HAP-1 (cell line): ENCODE data around the gene SPIRE2.
"Not testable (repeated sequence)": the region's sequence is repeated elsewhere in the genome, so short reads cannot be mapped to it uniquely, and the experiment has no call there.

Source experiments
- DNase-seq, 2 experiments: peaks; one replicate each; pipeline ENCODE4 v3.0.0-alpha.2; 2016 to 2020; ENCODE audit warnings: low spot score in 2 of 2
- H3K27me3 ChIP-seq: fragments of 250-450 bp; sonication (Bioruptor Pico); 2 replicates; pipeline ENCODE4 v1.5.1; 2020; ENCODE audit warnings: low read depth, mild to moderate bottlenecking, moderate library complexity
- H3K36me3 ChIP-seq: fragments of 250-450 bp; sonication (Bioruptor Pico); replicated peaks from 2 replicates; pipeline ENCODE4 v1.5.1; 2020; ENCODE audit warnings: mild to moderate bottlenecking
- H3K4me1 ChIP-seq: fragments of 250-450 bp; sonication (Bioruptor Pico); 2 replicates; pipeline ENCODE4 v1.5.1; 2020; ENCODE audit warnings: mild to moderate bottlenecking
- H3K4me3 ChIP-seq: fragments of 250-450 bp; sonication (Bioruptor Pico); 2 replicates; pipeline ENCODE4 v1.5.1; 2020; ENCODE audit warnings: mild to moderate bottlenecking, moderate library complexity
- H3K9me3 ChIP-seq: fragments of 250-450 bp; sonication (Bioruptor Pico); 2 replicates; pipeline ENCODE4 v1.5.1; 2020; ENCODE audit warnings: mild to moderate bottlenecking, moderate library complexity
- in situ Hi-C: fragments of 300-500 bp; cut with MboI; formaldehyde crosslinking; loops from 3 replicates; pipeline ENCODE4 v1.14.3; 2020; ENCODE audit warnings: low sequenced_read_pairs, inconsistent platforms, mixed read lengths

SPIRE2 gene, protein sequence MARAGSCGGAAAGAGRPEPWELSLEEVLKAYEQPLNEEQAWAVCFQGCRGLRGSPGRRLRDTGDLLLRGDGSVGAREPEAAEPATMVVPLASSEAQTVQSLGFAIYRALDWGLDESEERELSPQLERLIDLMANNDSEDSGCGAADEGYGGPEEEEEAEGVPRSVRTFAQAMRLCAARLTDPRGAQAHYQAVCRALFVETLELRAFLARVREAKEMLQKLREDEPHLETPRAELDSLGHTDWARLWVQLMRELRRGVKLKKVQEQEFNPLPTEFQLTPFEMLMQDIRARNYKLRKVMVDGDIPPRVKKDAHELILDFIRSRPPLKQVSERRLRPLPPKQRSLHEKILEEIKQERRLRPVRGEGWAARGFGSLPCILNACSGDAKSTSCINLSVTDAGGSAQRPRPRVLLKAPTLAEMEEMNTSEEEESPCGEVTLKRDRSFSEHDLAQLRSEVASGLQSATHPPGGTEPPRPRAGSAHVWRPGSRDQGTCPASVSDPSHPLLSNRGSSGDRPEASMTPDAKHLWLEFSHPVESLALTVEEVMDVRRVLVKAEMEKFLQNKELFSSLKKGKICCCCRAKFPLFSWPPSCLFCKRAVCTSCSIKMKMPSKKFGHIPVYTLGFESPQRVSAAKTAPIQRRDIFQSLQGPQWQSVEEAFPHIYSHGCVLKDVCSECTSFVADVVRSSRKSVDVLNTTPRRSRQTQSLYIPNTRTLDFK

DNA sequence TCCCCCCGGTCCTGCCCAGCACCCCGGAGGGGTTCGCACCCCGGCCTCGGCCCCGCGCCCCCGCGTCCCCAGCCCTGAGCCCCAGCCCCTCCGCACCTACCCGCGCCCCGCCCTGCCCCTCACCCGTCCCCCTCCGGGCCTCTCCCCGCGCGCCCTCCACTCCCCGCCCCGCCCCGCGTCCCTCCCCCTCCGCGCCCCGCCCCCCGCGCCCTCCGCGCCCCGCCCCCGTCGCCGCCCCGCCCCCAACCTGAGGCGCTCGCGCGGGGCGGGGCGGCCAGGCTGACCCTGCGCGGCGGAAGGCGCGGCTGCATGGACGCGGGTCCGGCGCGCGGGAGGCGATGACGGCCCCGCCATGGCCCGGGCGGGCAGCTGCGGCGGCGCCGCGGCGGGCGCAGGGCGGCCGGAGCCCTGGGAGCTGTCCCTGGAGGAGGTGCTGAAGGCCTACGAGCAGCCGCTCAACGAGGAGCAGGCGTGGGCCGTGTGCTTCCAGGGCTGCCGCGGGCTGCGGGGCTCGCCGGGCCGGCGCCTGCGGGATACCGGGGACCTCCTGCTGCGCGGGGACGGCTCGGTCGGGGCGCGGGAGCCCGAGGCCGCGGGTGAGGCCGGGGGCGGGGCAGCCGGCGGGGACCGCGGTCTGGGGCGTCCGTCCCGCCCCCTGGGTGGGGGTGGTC lies at the start of gene SPIRE2:
SPIRE2 (plus strand) TSS at position 277 of the 671 bp plus-strand sequence; CDS start at position 353, 76 bp downstream.
- H3K4me1 ChIP-seq = peaks cover 5% of the 10 kb centered on the region; the same call in 1 of the 2 replicates
- H3K27me3 ChIP-seq = no peaks in the 10 kb centered on the region
- peak within 1 kb of the TSS; percentile 45 for H3K4me3 ChIP-seq
- no peaks in the 10 kb centered on the region for H3K36me3 ChIP-seq
- H3K9me3 ChIP-seq = no peaks in the 10 kb centered on the region
- in situ Hi-C loops = no loop called here
- peak; percentile 43 to 83 for DNase-seq

- H3K27me3 ChIP-seq = no peaks in the 10 kb centered on the region
- no peaks in the 10 kb centered on the region for H3K4me1 ChIP-seq
- DNase-seq = no peak
- peaks cover 73% of the 10 kb centered on the region for H3K36me3 ChIP-seq
- in situ Hi-C loops = no loop called here
- no peaks in the 10 kb centered on the region for H3K9me3 ChIP-seq
- no peak overlapping the region for H3K4me3 ChIP-seq
Measured at GRCh38 chr16:89779231-89779908, 48.9 kb upstream of the SPIRE2 start.

- no peak for DNase-seq
- no peaks in the 10 kb centered on the region for H3K4me1 ChIP-seq
- H3K9me3 ChIP-seq = no peaks in the 10 kb centered on the region
- in situ Hi-C loops = no loop called here
- peaks cover 76% of the 10 kb centered on the region for H3K36me3 ChIP-seq
- H3K4me3 ChIP-seq = no peak overlapping the region
- H3K27me3 ChIP-seq = no peaks in the 10 kb centered on the region
Measured at GRCh38 chr16:89779909-89780305, 48.4 kb upstream of the SPIRE2 start.

- no peaks in the 10 kb centered on the region for H3K4me1 ChIP-seq
- H3K36me3 ChIP-seq = peaks cover 75% of the 10 kb centered on the region
- no peak for DNase-seq
- no peaks in the 10 kb centered on the region for H3K9me3 ChIP-seq
- H3K27me3 ChIP-seq = no peaks in the 10 kb centered on the region
- H3K4me3 ChIP-seq = no peak overlapping the region
- in situ Hi-C loops = no loop called here
Measured at GRCh38 chr16:89782489-89782888, 45.8 kb upstream of the SPIRE2 start.

DNA sequence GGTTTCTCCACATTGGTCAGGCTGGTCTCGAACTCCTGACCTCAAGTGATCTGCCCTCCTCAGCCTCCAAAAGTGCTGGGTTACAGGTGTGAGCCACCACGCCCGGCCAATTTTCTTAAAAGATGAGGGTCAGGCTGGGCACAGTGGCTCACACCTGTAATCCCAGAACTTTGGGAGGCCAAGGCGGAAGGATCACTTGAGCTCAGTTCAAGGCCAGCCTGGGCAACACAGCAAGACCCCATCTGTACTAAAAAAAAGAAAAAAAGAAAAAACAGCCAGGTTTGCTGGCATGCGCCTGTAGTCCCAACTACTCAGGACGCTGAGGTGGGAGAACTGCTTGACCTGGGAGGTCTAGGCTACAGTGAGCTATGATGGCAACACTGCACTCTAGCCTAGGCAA lies 44.3 kb upstream of the SPIRE2 start:
- peaks cover 79% of the 10 kb centered on the region for H3K36me3 ChIP-seq
- DNase-seq, in situ Hi-C loops, H3K27me3 ChIP-seq, H3K9me3 ChIP-seq, H3K4me1 ChIP-seq, H3K4me3 ChIP-seq: not testable (repeated sequence)

- H3K36me3 ChIP-seq = peaks cover 76% of the 10 kb centered on the region
Measured at GRCh38 chr16:89784406-89784805, 43.9 kb upstream of the SPIRE2 start.

DNA sequence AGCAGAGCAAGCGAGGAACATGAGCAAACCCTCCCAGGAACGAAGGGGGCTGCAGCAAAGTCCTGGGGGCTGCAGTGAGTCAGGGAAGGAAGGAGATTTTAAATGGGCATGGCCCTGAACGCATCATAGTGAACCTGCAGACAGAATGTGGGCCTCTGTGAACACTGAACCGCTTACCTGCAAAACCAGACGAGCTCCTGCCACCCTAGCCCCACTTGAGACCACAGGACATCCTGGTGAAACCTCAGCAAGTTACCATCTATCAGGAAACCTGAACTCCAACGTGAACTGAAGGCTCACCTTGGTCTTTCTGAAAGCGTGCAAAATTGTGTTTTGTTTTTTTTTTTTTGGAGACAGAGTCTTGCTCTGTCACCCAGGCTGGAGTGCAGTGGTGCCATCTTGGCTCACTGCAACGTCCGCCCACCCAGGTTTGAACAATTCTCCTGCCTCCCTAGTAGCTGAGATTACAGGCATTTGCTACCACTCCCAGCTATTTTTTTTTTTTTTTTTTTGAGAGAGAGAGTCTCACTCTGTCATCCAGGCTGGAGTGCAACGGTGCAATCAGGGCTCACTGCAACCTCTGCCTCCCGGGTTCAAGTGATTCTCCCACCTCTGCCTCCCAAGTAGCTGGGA lies 42.6 kb upstream of the SPIRE2 start:
- peaks cover 73% of the 10 kb centered on the region for H3K36me3 ChIP-seq
- no peaks in the 10 kb centered on the region for H3K27me3 ChIP-seq
- no peak for DNase-seq
- H3K4me1 ChIP-seq = no peaks in the 10 kb centered on the region
- no peaks in the 10 kb centered on the region for H3K9me3 ChIP-seq
- no peak overlapping the region for H3K4me3 ChIP-seq
- in situ Hi-C loops = no loop called here

More at GRCh38 chr16:89784406-89784805, 43.9 kb upstream of the SPIRE2 start:
- no peak for DNase-seq
- H3K4me1 ChIP-seq = no peaks in the 10 kb centered on the region
- no peaks in the 10 kb centered on the region for H3K27me3 ChIP-seq
- no peak overlapping the region for H3K4me3 ChIP-seq
- in situ Hi-C loops = no loop called here
- H3K9me3 ChIP-seq = no peaks in the 10 kb centered on the region

DNA sequence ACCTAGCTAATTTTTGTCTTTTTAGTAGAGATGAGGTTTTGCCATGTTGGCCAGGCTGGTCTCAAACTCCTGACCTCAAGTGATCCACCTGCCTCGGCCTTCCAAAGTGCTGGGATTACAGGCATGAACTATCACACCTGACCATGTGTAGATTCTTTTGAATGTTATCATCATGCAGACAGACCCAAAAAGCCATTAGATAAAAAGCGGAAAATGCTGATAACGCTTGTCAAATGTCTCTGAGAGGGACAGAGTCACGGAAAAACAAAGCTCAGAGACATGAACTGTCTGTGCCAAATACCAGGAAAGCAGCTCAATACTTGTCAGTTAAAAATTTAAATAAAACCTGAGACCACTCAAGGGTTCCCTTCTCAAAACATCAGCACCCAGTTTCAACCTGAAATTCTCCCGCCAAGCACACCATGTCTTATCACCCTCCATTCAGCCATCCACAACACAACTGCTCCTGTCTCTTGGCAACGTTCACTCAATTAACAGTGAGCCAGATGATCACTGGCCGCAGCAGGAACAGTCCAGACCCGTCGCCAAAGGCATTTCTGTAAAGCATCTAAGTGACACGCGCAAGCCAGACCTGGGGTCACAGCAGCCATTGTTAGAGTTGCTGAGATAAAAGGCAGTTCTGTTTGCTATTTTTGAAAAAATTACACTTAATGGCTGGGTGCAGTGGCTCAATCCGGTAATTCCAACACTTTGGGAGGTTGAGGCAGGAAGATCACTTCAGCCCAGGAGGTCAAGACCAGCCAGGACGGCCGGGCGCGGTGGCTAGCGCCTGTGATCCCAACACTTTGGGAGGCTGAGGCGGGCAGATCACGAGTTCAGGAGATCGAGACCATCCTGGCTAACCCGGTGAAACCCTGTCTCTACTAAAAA lies 41.6 kb upstream of the SPIRE2 start:
- Histone ChIP-seq H3K4me3 (no peak overlapping the region), H3K4me1 (no peaks in the 10 kb centered on the region), H3K9me3 (no peaks in the 10 kb centered on the region), H3K36me3 (peaks cover 78% of the 10 kb centered on the region), H3K27me3 (no peaks in the 10 kb centered on the region)
- in situ Hi-C loops = no loop called here
- no peak for DNase-seq

- no peaks in the 10 kb centered on the region for H3K27me3 ChIP-seq
- H3K36me3 ChIP-seq = peaks cover 80% of the 10 kb centered on the region
- in situ Hi-C loops = no loop called here
- DNase-seq = no peak
- no peaks in the 10 kb centered on the region for H3K4me1 ChIP-seq
- no peak overlapping the region for H3K4me3 ChIP-seq
- H3K9me3 ChIP-seq = no peaks in the 10 kb centered on the region
Measured at GRCh38 chr16:89787365-89787805, 40.9 kb upstream of the SPIRE2 start.

- Histone ChIP-seq H3K4me1 (no peaks in the 10 kb centered on the region), H3K9me3 (no peaks in the 10 kb centered on the region), H3K27me3 (no peaks in the 10 kb centered on the region), H3K4me3 (no peak overlapping the region), H3K36me3 (peaks cover 82% of the 10 kb centered on the region)
- in situ Hi-C loops = no loop called here
- no peak for DNase-seq
Measured at GRCh38 chr16:89791278-89791995, 36.8 kb upstream of the SPIRE2 start.

GRCh38 chr16:89793092-89793491 lies 35.2 kb upstream of the SPIRE2 start:
- H3K4me1 ChIP-seq, H3K9me3 ChIP-seq, in situ Hi-C loops, H3K27me3 ChIP-seq, H3K4me3 ChIP-seq: not testable (repeated sequence)
- peaks cover 82% of the 10 kb centered on the region for H3K36me3 ChIP-seq
- DNase-seq = peak in 1 of 2 experiments; percentile 63

GRCh38 chr16:89793955-89794354 lies 34.3 kb upstream of the SPIRE2 start:
- Histone ChIP-seq H3K4me3 (no peak overlapping the region), H3K36me3 (peaks cover 83% of the 10 kb centered on the region), H3K9me3 (no peaks in the 10 kb centered on the region), H3K27me3 (no peaks in the 10 kb centered on the region), H3K4me1 (no peaks in the 10 kb centered on the region)
- in situ Hi-C loops = no loop called here
- no peak for DNase-seq
